ENCODE data around the gene NKX2-4.
"Not testable (repeated sequence)": the region's sequence is repeated elsewhere in the genome, so short reads cannot be mapped to it uniquely, and the experiment has no call there.

The NKX2-4 gene

DNA sequence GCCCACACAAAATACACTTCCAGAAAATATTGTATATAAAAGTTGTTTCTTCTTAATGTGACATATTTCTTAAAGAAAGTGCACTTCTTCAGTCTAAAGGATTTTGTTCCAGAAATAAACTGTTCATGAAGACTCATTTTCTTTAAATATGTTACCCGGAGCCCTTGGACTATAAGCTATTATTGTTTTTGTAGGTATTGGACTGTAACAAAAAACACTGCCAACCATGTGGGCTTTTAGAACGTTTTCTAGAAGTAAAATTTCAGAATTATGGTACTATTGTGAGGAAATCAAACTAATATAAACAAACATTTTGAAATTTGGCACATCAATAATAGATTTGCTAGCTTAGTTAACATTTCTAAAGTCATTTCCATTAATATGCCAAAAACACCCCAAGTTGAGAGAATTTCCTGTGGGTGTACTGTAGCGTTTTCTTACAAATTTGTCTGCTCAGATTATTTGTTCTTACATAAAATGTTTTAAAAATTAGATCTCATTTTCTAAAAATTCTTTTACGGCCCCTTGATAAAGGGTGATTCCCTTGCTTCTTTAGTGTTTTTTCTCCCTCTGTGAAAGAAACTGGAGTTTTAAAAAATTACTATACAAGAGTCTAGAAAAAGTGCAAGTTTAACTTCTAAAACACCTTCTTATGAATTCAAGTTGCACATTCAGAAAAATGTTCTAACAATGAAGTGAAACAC is 3.4 kb downstream of the NKX2-4 start:
- DNase-seq (ENCODE audit: low spot score) = no peak

- no peak for DNase-seq (ENCODE audit: low spot score)
Observed at GRCh38 chr20:21393166-21393565, 4.2 kb downstream of the NKX2-4 start.

DNA sequence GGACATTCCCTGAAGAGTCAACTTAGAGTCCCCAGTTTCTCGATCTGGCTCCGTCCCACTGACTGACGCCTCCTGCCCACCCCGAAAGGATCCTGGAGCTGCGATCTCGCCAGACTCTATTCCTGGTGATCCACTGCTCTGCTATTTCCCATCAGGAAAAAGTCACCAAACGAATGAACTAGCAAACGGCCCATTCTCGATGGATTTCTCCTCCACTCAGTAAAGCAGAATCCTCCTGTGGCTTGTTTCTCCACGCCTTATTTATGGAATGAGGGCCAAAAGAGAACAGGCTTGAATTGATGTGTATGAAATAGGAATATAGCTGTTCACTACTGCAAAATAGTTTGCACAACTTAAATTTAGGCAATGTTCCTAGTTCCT is 5.4 kb downstream of the NKX2-4 start:
- DNase-seq (ENCODE audit: low spot score) = no peak

- no peak for DNase-seq (ENCODE audit: low spot score)
Observed at GRCh38 chr20:21391185-21391971, 5.9 kb downstream of the NKX2-4 start.

- no peak for DNase-seq (ENCODE audit: low spot score)
Observed at GRCh38 chr20:21390768-21391167, 6.6 kb downstream of the NKX2-4 start.

DNA sequence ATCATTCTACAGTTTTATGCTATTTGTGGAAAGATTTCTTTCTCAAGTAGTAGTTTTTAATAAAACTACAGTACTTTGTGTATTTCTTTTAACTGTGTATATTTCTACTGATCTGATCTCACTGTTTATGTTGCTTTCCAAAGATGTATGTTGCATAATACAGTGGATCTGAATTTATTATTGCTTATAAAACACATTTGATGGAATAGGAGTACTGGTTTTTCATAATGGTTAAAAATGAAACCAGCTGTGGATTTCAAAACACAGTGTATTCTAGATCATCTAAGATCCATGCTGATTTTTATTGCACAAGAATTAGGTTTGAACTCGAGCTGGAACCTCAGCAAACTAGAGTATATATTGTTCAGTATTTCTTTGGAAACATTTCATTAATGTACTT is 8.0 kb downstream of the NKX2-4 start:
- DNase-seq (ENCODE audit: low spot score) = no peak

GRCh38 chr20:21388566-21388965 is 8.8 kb downstream of the NKX2-4 start:
- no peak for DNase-seq (ENCODE audit: low spot score)

DNA sequence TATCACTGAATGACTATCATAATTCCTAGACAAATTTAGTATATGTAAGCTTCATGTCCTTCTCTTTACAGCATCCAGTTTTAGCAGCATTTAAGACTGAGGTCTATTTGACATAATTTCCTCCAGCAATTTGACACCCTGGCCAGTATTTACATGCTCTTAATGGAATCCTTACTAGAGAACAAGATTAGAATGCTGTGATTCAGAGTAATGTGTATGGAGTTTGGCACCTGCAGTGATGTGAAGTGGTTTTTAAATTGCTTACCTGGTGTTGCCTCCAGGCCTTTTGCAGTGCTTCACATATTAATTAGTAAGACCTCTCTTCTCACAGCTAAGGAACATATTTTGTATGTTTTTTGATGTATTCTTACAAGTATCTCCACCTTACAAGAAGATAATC is 9.8 kb downstream of the NKX2-4 start:
- no peak for DNase-seq (ENCODE audit: low spot score)

- no peak for DNase-seq (ENCODE audit: low spot score)
Observed at GRCh38 chr20:21386111-21386510, 11.2 kb downstream of the NKX2-4 start.

GRCh38 chr20:21384308-21384892 is 12.9 kb downstream of the NKX2-4 start:
- no peak for DNase-seq (ENCODE audit: low spot score)

DNA sequence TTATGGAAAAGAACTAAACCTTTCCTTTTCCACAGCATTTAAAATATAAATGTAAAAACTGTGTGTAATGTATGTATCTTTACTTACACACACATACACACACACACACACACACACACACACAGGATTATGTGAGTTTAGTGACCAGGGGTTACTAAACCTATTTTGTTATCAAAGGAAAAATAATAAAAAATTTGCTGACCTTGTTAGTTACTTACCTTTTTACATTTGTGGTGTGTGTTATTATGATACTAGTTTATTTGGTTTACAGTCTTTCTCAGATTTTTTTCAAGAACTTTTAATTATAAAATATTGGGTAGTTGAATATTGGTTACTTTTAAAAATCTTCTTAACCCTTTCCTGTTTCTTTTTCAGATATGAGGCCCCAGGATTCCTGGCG is 15.7 kb downstream of the NKX2-4 start:
- DNase-seq (ENCODE audit: low spot score) = no peak

DNA sequence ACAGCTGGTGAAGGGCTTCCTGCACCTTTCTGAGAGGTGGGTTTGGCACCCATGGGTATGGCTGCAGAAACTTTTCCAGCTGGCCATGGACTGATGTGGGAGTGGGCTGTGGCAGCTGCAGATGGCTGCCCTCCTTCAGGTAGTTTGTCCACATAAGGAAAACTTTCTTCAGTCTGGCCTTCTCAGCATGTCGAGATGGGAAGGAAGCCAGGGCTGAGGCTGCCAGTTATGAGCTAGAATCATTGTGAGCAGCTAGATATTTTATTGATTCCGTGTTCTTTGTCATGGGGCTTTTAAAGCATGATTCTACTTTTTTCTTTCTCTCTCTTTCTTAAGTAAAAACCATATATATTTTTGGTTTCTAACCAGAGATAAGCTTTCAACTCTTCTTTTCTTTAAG is 16.6 kb downstream of the NKX2-4 start:
- no peak for DNase-seq (ENCODE audit: low spot score)

DNA sequence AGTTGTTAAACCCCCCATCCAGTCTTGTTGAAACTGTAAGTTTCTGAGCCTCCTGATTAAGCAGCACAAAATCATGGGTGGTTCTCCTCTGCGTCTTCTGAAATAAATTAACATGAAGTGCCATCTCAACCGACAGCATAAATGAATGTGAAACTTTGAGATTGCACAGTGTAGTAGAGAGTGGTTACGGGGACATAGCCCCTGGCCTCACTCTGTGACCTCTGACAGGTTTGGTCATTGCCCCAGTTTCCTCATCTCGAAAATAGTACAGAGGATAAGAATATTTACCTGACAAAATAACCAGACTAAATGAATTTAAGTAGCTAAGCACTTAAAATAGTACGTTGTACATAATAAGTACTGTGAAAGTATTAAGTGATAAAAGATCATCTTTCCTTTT is 19.1 kb downstream of the NKX2-4 start:
- no peak for DNase-seq (ENCODE audit: low spot score)

DNA sequence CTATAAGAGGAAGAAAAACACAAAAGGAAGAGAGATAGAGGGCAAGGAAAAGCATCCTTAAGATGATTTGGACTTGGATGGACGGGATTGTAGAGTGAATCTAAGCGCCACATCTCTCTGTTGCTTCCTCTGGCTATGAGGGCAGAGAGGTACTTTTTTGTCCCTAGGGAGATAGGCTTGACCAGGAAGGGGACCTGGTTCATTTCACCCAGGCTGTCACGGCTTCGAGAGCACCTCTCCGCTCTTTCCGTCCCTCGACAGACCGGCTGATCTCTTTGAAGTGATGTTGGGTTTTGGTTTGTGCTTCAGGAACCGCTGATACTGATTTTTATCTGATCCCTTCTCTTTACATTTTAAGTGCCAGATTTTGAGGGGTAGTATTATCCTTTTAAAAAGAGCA is 19.6 kb downstream of the NKX2-4 start:
- no peak for DNase-seq (ENCODE audit: low spot score)

- DNase-seq (ENCODE audit: low spot score) = no peak
Observed at GRCh38 chr20:21376626-21377025, 20.7 kb downstream of the NKX2-4 start.

DNA sequence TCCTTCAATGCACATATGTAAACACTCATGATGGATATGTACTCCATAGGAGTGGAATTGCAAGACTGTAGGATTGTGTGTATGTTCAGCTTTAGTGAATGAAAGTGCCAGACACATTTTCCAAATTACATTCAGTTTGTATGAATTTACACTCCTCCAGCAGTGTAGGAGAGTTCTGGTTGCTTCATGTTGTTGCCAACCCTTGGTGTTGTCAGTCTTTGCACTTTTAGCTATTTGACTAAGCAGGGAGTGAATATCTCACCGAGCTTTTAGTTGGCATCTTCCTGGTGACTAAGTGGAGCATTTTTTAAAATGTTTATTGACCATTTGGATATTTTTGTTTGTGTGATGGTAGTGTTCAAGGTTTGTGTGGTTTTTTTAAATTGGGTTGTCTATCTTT is 23.9 kb downstream of the NKX2-4 start:
- DNase-seq (ENCODE audit: low spot score) = no peak

- DNase-seq (ENCODE audit: low spot score) = no peak
Observed at GRCh38 chr20:21372016-21372415, 25.3 kb downstream of the NKX2-4 start.

GRCh38 chr20:21371193-21371592 is 26.1 kb downstream of the NKX2-4 start:
- DNase-seq (ENCODE audit: low spot score) = no peak

GRCh38 chr20:21368791-21369190 is 28.5 kb downstream of the NKX2-4 start:
- DNase-seq (ENCODE audit: low spot score) = no peak

GRCh38 chr20:21366273-21366672 is 31.1 kb downstream of the NKX2-4 start:
- not testable (repeated sequence) for DNase-seq (ENCODE audit: low spot score)

GRCh38 chr20:21365771-21366170 is 31.6 kb downstream of the NKX2-4 start:
- DNase-seq (ENCODE audit: low spot score) = no peak

- DNase-seq (ENCODE audit: low spot score) = no peak
Observed at GRCh38 chr20:21364413-21364812, 32.9 kb downstream of the NKX2-4 start.

GRCh38 chr20:21361266-21361665 is 36.1 kb downstream of the NKX2-4 start:
- DNase-seq (ENCODE audit: low spot score) = no peak

Data from CD4-positive, alpha-beta T cell treated with Interleukin-15 for 4 hours (primary cell).